Measurements from ENCODE around the gene RBM20. TPM values are rescaled to one million over a fixed set of nuclear protein-coding genes. Genes with fewer than 3 reads are reported as not detected.
A peak's percentile ranks its signal among the peaks of the same experiment; 100 is the strongest.
"Not testable (repeated sequence)": the region's sequence is repeated elsewhere in the genome, so short reads cannot be mapped to it uniquely, and the experiment has no call there.

Gene RBM20
- total RNA-seq, 4 donors from 2014 or later, result 0.62 to 7.4 (median 3.9) TPM

- 40 to 44% methylated on average over 1 to 9 of the region's 10 CpGs for WGBS, 2 donors (ENCODE audit: low coverage in 1 of 2)
Measured at GRCh38 chr10:110725801-110726630, 81.9 kb downstream of the RBM20 start.

GRCh38 chr10:110727785-110728184 lies 83.6 kb downstream of the RBM20 start:
- WGBS, 2 donors (ENCODE audit: low coverage in 1 of 2), result 92 to 100% methylated on average over 2 of the region's 2 CpGs
- not testable (repeated sequence) for H3K4me3 ChIP-seq, H3K4me1 ChIP-seq, ATAC-seq, H3K27ac ChIP-seq, H3K36me3 ChIP-seq, H3K9me3 ChIP-seq
- peaks cover 11% of the 10 kb centered on the region for H3K27me3 ChIP-seq

More at GRCh38 chr10:110725801-110726630, 81.9 kb downstream of the RBM20 start:
- Histone ChIP-seq H3K27me3 (peaks cover 11% of the 10 kb centered on the region), H3K36me3 (no peaks in the 10 kb centered on the region), H3K4me1 (no peaks in the 10 kb centered on the region), H3K4me3 (no peak overlapping the region), H3K27ac (no peak overlapping the region), H3K9me3 (no peaks in the 10 kb centered on the region)
- TF ChIP-seq EP300 (IDR thresholded peaks at IDR 0.05) (no peak), CTCF (IDR thresholded peaks at IDR 0.05) (no peak), POLR2AphosphoS5 (IDR thresholded peaks at IDR 0.05) (no peak), POLR2A (IDR thresholded peaks at IDR 0.05) (no peak)
- ATAC-seq, result no peak

- TF ChIP-seq POLR2AphosphoS5 (IDR thresholded peaks at IDR 0.05), result no peak
- TF ChIP-seq POLR2A (IDR thresholded peaks at IDR 0.05), result no peak
- TF ChIP-seq CTCF (IDR thresholded peaks at IDR 0.05), result no peak
- no peak for TF ChIP-seq EP300 (IDR thresholded peaks at IDR 0.05)
- H3K27me3 ChIP-seq, result peaks cover 16% of the 10 kb centered on the region
- H3K36me3 ChIP-seq, result no peaks in the 10 kb centered on the region
- no peak for ATAC-seq
- H3K27ac ChIP-seq, result no peak overlapping the region
- WGBS, 2 donors (ENCODE audit: low coverage in 1 of 2), result 69 to 70% methylated on average over 3 to 7 of the region's 11 CpGs
- H3K9me3 ChIP-seq, result no peaks in the 10 kb centered on the region
- no peak overlapping the region for H3K4me3 ChIP-seq
- H3K4me1 ChIP-seq, result no peaks in the 10 kb centered on the region
Measured at GRCh38 chr10:110730345-110731050, 86.4 kb downstream of the RBM20 start.

GRCh38 chr10:110733218-110733952 lies 89.2 kb downstream of the RBM20 start:
- no peaks in the 10 kb centered on the region for H3K9me3 ChIP-seq
- H3K27ac ChIP-seq, result no peak overlapping the region
- peaks cover 16% of the 10 kb centered on the region for H3K27me3 ChIP-seq
- WGBS, 2 donors (ENCODE audit: low coverage in 1 of 2), result 54 to 64% methylated on average over 7 to 11 of the region's 16 CpGs
- TF ChIP-seq POLR2AphosphoS5 (IDR thresholded peaks at IDR 0.05) (no peak), EP300 (IDR thresholded peaks at IDR 0.05) (no peak), CTCF (IDR thresholded peaks at IDR 0.05) (no peak)
- ATAC-seq, result no peak
- no peaks in the 10 kb centered on the region for H3K4me1 ChIP-seq
- peak overlapping the region in 1 of 2 donors; percentile 19 for H3K4me3 ChIP-seq
- no peaks in the 10 kb centered on the region for H3K36me3 ChIP-seq

GRCh38 chr10:110735620-110736027 lies 91.5 kb downstream of the RBM20 start:
- Histone ChIP-seq H3K4me1 (no peaks in the 10 kb centered on the region), H3K4me3 (no peak overlapping the region), H3K36me3 (no peaks in the 10 kb centered on the region), H3K27me3 (peaks cover 9% of the 10 kb centered on the region), H3K9me3 (no peaks in the 10 kb centered on the region), H3K27ac (no peak overlapping the region)
- no peak for ATAC-seq
- 89 to 92% methylated on average over 6 of the region's 6 CpGs for WGBS, 2 donors (ENCODE audit: low coverage in 1 of 2)
- TF ChIP-seq POLR2AphosphoS5 (IDR thresholded peaks at IDR 0.05), result no peak
- no peak for TF ChIP-seq CTCF (IDR thresholded peaks at IDR 0.05)
- TF ChIP-seq POLR2A (IDR thresholded peaks at IDR 0.05), result no peak
- no peak for TF ChIP-seq EP300 (IDR thresholded peaks at IDR 0.05)

All from gastroesophageal sphincter (tissue), 4 donors.